K562 (cell line): Measurements from ENCODE around the gene C1QC. TPM values are rescaled to one million over a fixed set of nuclear protein-coding genes. Genes with fewer than 3 reads are reported as not detected.

Source experiments
- ATAC-seq: fragments of 200-7000 bp; cut with Tn5 transposase; 3 replicates; pipeline ENCODE4 v1.9.1; 2020; ENCODE audit warnings: moderate library complexity
- BruUV-seq: library from RNA; stranded (reverse); fragments of 400-500 nt; replicated peaks from 2 replicates; lab custom pipeline; 2021; lab: Mats Ljungman, UMichigan
- CTCF ChIA-PET: fragments of 300-600 bp; formaldehyde crosslinking; extraction: SDS; loops from one replicate; lab custom pipeline; 2021; ENCODE audit warnings: low intra/inter-chr PET ratio; lab: Yijun Ruan, JAX
- POLR2A ChIA-PET: fragments of 300-600, 350-650 bp; sonication (Branson Sonifier 250); formaldehyde crosslinking; extraction: SDS; loops from one replicate; lab custom pipeline; 2021; ENCODE audit warnings: antibody characterized with exemption, inconsistent platforms; lab: Yijun Ruan, JAX
- DNase-seq, 4 experiments: peaks; one replicate each; pipeline versions ENCODE4 v3.0.0 to v3.0.0-alpha.2; 2011 to 2018; ENCODE audit warnings: low spot score in 3 of 4, mixed read lengths in 3 of 4; ENCODE audit errors: extremely low read depth in 1 of 4
- FAIRE-seq: peaks from 2 replicates; lab custom pipeline; 2011; peaks lifted over from hg19 to GRCh38; lab: Jason Lieb, UNC
- H2AFZ ChIP-seq: 2 replicates; pipeline ENCODE4 v1.6.0; 2011; ENCODE audit warnings: low read depth, low read length, control low read depth, inconsistent platforms
- H3K27ac ChIP-seq: fragments of 200-600 bp; 3 replicates; pipeline ENCODE4 v1.8.0; 2011; ENCODE audit warnings: low read depth, mild to moderate bottlenecking, control low read depth, inconsistent platforms, low read length, moderate library complexity, mixed read lengths; ENCODE audit errors: extremely low read depth
- H3K27me3 ChIP-seq, 2 experiments: fragments of 300-600 bp in 1 of 2; 2 replicates in 1 of 2; 3 replicates in 1 of 2; pipeline versions ENCODE4 v1.6.0 to v1.8.0; 2011; ENCODE audit warnings: inconsistent platforms in 2 of 2, low read length in 2 of 2, mild to moderate bottlenecking in 1 of 2, mixed read lengths in 1 of 2, moderate library complexity in 1 of 2; ENCODE audit not compliant: control insufficient read depth in 2 of 2, insufficient read depth in 2 of 2
- H3K36me3 ChIP-seq: fragments of 300-600 bp; 3 replicates; pipeline ENCODE4 v1.8.0; 2011; ENCODE audit warnings: mild to moderate bottlenecking, low read length, inconsistent platforms; ENCODE audit not compliant: control insufficient read depth, insufficient read depth
- H3K4me1 ChIP-seq, 2 experiments: fragments of 200-600 bp in 1 of 2; replicated peaks in 1 of 2; 2 replicates in 1 of 2; 3 replicates in 1 of 2; pipeline versions ENCODE4 v1.5.1 to v1.8.0; 2011; ENCODE audit warnings: inconsistent platforms in 2 of 2, low read length in 2 of 2, mild to moderate bottlenecking in 1 of 2, mixed read lengths in 1 of 2, moderate library complexity in 1 of 2; ENCODE audit not compliant: control insufficient read depth in 2 of 2, insufficient read depth in 2 of 2
- H3K4me2 ChIP-seq: 2 replicates; pipeline ENCODE4 v1.6.1; 2011; ENCODE audit warnings: low read length, control low read depth, inconsistent platforms, mixed read lengths; ENCODE audit not compliant: insufficient read depth
- H3K4me3 ChIP-seq: fragments of 200-600 bp; sonication (generic), shearing (Covaris generic); 2 replicates; pipeline ENCODE4 v1.5.1; 2016; ENCODE audit warnings: control low read depth, inconsistent platforms
- H3K79me2 ChIP-seq: fragments of 200-600 bp; 3 replicates; pipeline ENCODE4 v1.8.0; 2011; ENCODE audit warnings: low read length, inconsistent platforms; ENCODE audit not compliant: control insufficient read depth, insufficient read depth
- H3K9ac ChIP-seq, 2 experiments: 2 replicates each; pipeline versions ENCODE4 v1.6.0 to v1.6.1; 2011; ENCODE audit warnings: low read depth in 2 of 2, low read length in 2 of 2, control low read depth in 1 of 2, inconsistent platforms in 1 of 2, mild to moderate bottlenecking in 1 of 2, mixed read lengths in 1 of 2; ENCODE audit not compliant: insufficient read depth in 1 of 2
- H3K9me1 ChIP-seq: one replicate; pipeline ENCODE4 v1.6.0; 2011; ENCODE audit warnings: inconsistent platforms, mild to moderate bottlenecking, low read length, moderate library complexity; ENCODE audit not compliant: control insufficient read depth, insufficient read depth
- H3K9me3 ChIP-seq: replicated peaks from 2 replicates; pipeline ENCODE4 v1.5.1; 2011; ENCODE audit warnings: low read depth, low read length, inconsistent platforms; ENCODE audit not compliant: control insufficient read depth, insufficient read depth
- H4K20me1 ChIP-seq: replicated peaks from 2 replicates; pipeline ENCODE4 v1.6.1; 2011; ENCODE audit warnings: low read length, inconsistent platforms, mixed read lengths; ENCODE audit not compliant: control insufficient read depth, insufficient read depth
- EGR1 ChIP-seq: fragments of 450-650 bp; conservative IDR thresholded peaks from 2 replicates; pipeline ENCODE4 v1.6.1; 2017; ENCODE audit warnings: mild to moderate bottlenecking
- HLTF ChIP-seq: fragments of 450-650 bp; IDR thresholded peaks from 2 replicates; pipeline ENCODE4 v1.6.1; 2016
- HNRNPL ChIP-seq: fragments of 200-400 bp; formaldehyde crosslinking; IDR thresholded peaks from 2 replicates; pipeline ENCODE4 v1.6.1; 2017; ENCODE audit warnings: low read depth, mild to moderate bottlenecking, low read length
- KDM1A ChIP-seq, 2 experiments: fragments of 450-650 bp; IDR thresholded peaks; 2 replicates each; pipeline ENCODE4 v1.6.1; 2016; ENCODE audit warnings: mild to moderate bottlenecking in 2 of 2
- LARP7 ChIP-seq: fragments of 450-650 bp; IDR thresholded peaks from 2 replicates; pipeline ENCODE4 v1.6.1; 2016
- MYBL2 ChIP-seq, 2 experiments: fragments of 450-650 bp in 1 of 2; sonication (generic) in 1 of 2; formaldehyde crosslinking in 1 of 2; IDR thresholded peaks; 2 replicates each; pipeline versions ENCODE4 v1.6.1 to v1.8.1; 2017 to 2022; ENCODE audit warnings: borderline replicate concordance in 1 of 2, inconsistent platforms in 1 of 2, low read depth in 1 of 2, mild to moderate bottlenecking in 1 of 2, missing genetic modification reagents in 1 of 2, moderate library complexity in 1 of 2
- OTX1 ChIP-seq: fragments of 450-650 bp; formaldehyde crosslinking; IDR thresholded peaks from 2 replicates; pipeline ENCODE4 v1.4.0; 2022; ENCODE audit warnings: mild to moderate bottlenecking
- WGBS: fragments of 100-300 bp; shearing (Covaris generic); methylation state at CpG from one replicate; pipeline ENCODE4 v1.1.6; 2016; ENCODE audit warnings: low coverage, mixed read lengths; ENCODE audit not compliant: insufficient coverage; ENCODE audit errors: missing lambda C conversion rate; 5-methylcytosine and 5-hydroxymethylcytosine counted together
- in situ Hi-C: fragments of 300-500 bp; cut with MboI; formaldehyde crosslinking; loops from 4 replicates; pipeline ENCODE4 v1.15.0; 2018; ENCODE audit warnings: inconsistent platforms, mixed read lengths
- intact Hi-C: fragments of 100-400 bp; cut with micrococcal nuclease; formaldehyde crosslinking; loops from 2 replicates; pipeline ENCODE4 v1.14.2; 2022
- polyA plus RNA-seq, 8 experiments: library from polyadenylated mRNA; depleted of rRNA in 4 of 8; stranded (reverse) in 5 of 8; unstranded in 3 of 8; fragments of >200 nt; fragmentation: Nextera tagmentation in 2 of 8; fragmentation: Illumina TruSeq in 1 of 8; extraction: Ambion mirVana in 2 of 8; extraction: Trizol in 1 of 8; gene quantifications; 2 replicates each; pipeline versions ENCODE4 v1.2.1 to v1.2.3, GENCODE V29; 2011 to 2014; ENCODE audit warnings: inconsistent platforms in 1 of 8, missing spikeins in 1 of 8
- total RNA-seq, 7 experiments: library from RNA; depleted of rRNA in 6 of 7; stranded (reverse); fragments of >200 nt in 6 of 7; fragmentation: Illumina TruSeq in 2 of 7; extraction: Trizol in 2 of 7; gene quantifications; 2 replicates each; pipeline versions ENCODE4 v1.2.1 to v1.2.3, GENCODE V29; 2011 to 2021; ENCODE audit warnings: low replicate concordance in 1 of 7
- TF ChIP-seq, protein P1 (sequence below): fragments of 450-650 bp; IDR thresholded peaks from 2 replicates; pipeline ENCODE4 v1.6.1; 2016; ENCODE audit warnings: low read depth
- TF ChIP-seq, protein P2 (sequence below): fragments of 450-650 bp; IDR thresholded peaks from 2 replicates; pipeline ENCODE4 v1.6.1; 2016; ENCODE audit warnings: borderline replicate concordance

Gene C1QC
- total and polyA plus RNA-seq, 9 of the 15 experiments (the other 6 are each of a cell fraction or from before 2014, with no cell fraction given) = 0.69 TPM; not detected in 8

DNA sequence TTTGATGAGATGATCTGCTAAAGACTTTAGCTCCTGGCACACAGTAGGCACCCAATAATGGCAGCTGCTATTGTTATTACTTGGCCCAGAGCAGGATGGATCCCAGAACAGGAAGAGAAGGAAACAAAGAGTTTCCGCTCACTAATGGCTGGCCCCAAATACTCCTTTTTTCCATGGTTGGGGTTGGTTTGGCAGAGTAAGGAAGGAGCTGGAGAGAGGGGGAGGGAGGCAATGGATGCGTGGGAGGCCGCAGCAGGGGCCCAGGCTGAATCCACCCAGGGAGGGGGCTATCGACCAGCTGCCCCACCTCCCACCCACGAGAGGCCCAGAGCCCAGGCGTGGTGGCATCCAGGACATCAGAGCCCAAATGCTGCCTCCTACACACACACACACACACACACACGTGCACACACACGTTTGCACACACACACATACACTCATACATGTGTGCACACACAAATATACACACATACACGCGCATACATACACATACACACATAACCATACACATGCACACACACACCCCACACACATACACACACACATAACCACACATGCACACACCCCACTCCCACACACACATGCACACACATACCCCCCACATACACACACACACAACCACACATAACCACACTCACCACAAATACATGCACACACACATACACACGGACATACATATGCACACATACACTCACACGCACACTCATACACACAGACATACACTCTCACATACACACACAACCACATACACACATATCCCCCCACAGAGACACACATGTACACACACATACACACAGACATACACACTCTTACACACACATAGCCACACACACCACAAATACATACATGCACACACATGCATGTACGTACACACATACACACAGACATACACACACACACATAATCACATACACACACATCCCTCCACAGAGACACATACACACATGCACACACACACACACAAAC is 34.8 kb downstream of the C1QC start:
- Histone ChIP-seq H3K9ac (no peak overlapping the region), H2AFZ (no peak overlapping the region), H3K27me3 (peaks cover 5 to 56% of the 10 kb centered on the region in 2 experiments; a peak in 4 of 5 replicates), H4K20me1 (peaks cover 5% of the 10 kb centered on the region; the same call in 1 of the 2 replicates), H3K36me3 (no peaks in the 10 kb centered on the region; the same call in 2 of the 3 replicates), H3K4me1 (peaks cover 0 to 9% of the 10 kb centered on the region in 2 experiments; a peak in 1 of 5 replicates), H3K4me2 (no peak overlapping the region), H3K27ac (no peak overlapping the region; the same call in 2 of the 3 replicates), H3K9me3 (no peaks in the 10 kb centered on the region; the same call in 1 of the 2 replicates), H3K79me2 (no peaks in the 10 kb centered on the region), H3K4me3 (no peak overlapping the region), H3K9me1 (no peaks in the 10 kb centered on the region)
- BruUV-seq = no TSS peak
- intact Hi-C loops = no loop called here
- WGBS = 21% methylated on average over 13 of the region's 13 CpGs
- in situ Hi-C loops = no loop called here
- ChIA-PET POLR2A (no interaction called here), CTCF (no interaction called here)
- no peak for ATAC-seq
- no peak for FAIRE-seq
- no peak for DNase-seq
- TF ChIP-seq, protein P1, sequence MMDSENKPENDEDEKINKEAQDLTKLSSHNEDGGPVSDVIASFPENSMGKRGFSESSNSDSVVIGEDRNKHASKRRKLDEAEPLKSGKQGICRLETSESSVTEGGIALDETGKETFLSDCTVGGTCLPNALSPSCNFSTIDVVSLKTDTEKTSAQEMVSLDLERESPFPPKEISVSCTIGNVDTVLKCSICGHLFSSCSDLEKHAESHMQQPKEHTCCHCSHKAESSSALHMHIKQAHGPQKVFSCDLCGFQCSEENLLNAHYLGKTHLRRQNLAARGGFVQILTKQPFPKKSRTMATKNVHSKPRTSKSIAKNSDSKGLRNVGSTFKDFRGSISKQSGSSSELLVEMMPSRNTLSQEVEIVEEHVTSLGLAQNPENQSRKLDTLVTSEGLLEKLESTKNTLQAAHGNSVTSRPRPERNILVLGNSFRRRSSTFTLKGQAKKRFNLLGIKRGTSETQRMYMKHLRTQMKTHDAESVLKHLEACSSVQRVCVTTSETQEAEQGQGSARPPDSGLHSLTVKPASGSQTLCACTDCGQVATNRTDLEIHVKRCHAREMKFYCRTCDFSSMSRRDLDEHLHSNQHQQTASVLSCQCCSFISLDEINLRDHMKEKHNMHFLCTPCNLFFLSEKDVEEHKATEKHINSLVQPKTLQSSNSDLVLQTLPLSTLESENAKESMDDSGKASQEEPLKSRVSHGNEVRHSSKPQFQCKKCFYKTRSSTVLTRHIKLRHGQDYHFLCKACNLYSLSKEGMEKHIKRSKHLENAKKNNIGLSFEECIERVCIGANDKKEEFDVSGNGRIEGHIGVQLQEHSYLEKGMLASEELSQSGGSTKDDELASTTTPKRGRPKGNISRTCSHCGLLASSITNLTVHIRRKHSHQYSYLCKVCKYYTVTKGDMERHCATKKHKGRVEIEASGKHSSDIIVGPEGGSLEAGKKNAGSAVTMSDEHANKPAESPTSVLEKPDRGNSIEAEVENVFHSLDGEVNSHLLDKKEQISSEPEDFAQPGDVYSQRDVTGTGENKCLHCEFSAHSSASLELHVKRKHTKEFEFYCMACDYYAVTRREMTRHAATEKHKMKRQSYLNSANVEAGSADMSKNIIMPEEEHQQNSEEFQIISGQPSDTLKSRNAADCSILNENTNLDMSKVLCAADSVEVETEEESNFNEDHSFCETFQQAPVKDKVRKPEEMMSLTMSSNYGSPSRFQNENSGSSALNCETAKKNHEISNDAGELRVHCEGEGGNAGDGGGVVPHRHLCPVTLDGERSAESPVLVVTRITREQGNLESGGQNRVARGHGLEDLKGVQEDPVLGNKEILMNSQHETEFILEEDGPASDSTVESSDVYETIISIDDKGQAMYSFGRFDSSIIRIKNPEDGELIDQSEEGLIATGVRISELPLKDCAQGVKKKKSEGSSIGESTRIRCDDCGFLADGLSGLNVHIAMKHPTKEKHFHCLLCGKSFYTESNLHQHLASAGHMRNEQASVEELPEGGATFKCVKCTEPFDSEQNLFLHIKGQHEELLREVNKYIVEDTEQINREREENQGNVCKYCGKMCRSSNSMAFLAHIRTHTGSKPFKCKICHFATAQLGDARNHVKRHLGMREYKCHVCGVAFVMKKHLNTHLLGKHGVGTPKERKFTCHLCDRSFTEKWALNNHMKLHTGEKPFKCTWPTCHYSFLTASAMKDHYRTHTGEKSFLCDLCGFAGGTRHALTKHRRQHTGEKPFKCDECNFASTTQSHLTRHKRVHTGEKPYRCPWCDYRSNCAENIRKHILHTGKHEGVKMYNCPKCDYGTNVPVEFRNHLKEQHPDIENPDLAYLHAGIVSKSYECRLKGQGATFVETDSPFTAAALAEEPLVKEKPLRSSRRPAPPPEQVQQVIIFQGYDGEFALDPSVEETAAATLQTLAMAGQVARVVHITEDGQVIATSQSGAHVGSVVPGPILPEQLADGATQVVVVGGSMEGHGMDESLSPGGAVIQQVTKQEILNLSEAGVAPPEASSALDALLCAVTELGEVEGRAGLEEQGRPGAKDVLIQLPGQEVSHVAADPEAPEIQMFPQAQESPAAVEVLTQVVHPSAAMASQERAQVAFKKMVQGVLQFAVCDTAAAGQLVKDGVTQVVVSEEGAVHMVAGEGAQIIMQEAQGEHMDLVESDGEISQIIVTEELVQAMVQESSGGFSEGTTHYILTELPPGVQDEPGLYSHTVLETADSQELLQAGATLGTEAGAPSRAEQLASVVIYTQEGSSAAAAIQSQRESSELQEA = no peak
- TF ChIP-seq HNRNPL = no peak
- peak; percentile 6; the same call in 1 of the 2 replicates for TF ChIP-seq OTX1
- TF ChIP-seq KDM1A (IDR thresholded peaks at IDR 0.05) = peak in 1 of 2 experiments; percentile 11; a peak in 1 of 4 replicates
- 0 out of 2 replicates have a peak, but pooled peaks have one; percentile 8 for TF ChIP-seq MYBL2 (IDR thresholded peaks at IDR 0.05; ENCODE audit: low read depth)
- TF ChIP-seq MYBL2 (CRISPR knock-in tag; IDR thresholded peaks at IDR 0.05; ENCODE audit: borderline replicate concordance) = no peak
- TF ChIP-seq LARP7 = 0 out of 2 replicates have a peak, but pooled peaks have one; percentile 14
- TF ChIP-seq, protein P2, sequence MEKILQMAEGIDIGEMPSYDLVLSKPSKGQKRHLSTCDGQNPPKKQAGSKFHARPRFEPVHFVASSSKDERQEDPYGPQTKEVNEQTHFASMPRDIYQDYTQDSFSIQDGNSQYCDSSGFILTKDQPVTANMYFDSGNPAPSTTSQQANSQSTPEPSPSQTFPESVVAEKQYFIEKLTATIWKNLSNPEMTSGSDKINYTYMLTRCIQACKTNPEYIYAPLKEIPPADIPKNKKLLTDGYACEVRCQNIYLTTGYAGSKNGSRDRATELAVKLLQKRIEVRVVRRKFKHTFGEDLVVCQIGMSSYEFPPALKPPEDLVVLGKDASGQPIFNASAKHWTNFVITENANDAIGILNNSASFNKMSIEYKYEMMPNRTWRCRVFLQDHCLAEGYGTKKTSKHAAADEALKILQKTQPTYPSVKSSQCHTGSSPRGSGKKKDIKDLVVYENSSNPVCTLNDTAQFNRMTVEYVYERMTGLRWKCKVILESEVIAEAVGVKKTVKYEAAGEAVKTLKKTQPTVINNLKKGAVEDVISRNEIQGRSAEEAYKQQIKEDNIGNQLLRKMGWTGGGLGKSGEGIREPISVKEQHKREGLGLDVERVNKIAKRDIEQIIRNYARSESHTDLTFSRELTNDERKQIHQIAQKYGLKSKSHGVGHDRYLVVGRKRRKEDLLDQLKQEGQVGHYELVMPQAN = 0 out of 2 replicates have a peak, but pooled peaks have one; percentile 21
- peak; percentile 32; the same call in 1 of the 2 replicates for TF ChIP-seq EGR1
- peak; percentile 10; the same call in 1 of the 2 replicates for TF ChIP-seq HLTF
